PC-3 (cell line): ENCODE measurements around the gene CCDC91.

ENCODE experiments used
- CTCF ChIP-seq: fragments of 300-600 bp; sonication (generic); conservative IDR thresholded peaks from 2 replicates; pipeline ENCODE4 v1.5.1; 2017; ENCODE audit warnings: antibody characterized with exemption, low read depth, mild to moderate bottlenecking, low read length
- EZH2 ChIP-seq: fragments of 300-600 bp; sonication (generic); IDR thresholded peaks from one replicate; pipeline ENCODE4 v1.6.1; 2017; ENCODE audit warnings: antibody characterized with exemption, mild to moderate bottlenecking, low read length; ENCODE audit not compliant: unreplicated experiment
- EZH2phosphoT487 ChIP-seq: fragments of 300-600 bp; sonication (generic); IDR thresholded peaks from 2 replicates; pipeline ENCODE4 v1.6.1; 2018; ENCODE audit warnings: mild to moderate bottlenecking, antibody characterized with exemption, low read length, borderline replicate concordance

DNA sequence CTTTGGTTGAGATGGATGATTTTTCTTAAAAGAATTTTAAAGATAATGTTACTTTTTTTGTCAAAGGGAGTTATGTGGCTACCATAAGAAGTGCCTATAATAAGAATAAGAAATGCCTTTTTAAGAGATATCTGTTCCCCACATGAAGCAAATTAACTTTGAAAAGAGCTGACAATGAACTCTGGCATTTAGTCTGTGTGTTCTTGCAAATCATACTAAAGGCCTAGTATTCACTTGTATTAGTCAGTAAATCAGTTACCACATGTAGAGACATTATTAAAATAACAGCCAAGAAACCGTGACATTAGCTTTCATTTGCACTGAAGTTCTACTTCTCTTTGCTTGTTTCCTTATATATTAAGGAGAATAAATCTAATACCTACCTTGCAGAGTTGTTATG is 296.3 kb downstream of the CCDC91 start:
- TF ChIP-seq CTCF: no peak
- no peak for TF ChIP-seq EZH2
- no peak for TF ChIP-seq EZH2phosphoT487
